Measurements from ENCODE around the gene LYPD8. TPM values are rescaled to one million over a fixed set of nuclear protein-coding genes. Genes with fewer than 3 reads are reported as not detected.

The LYPD8 gene
- total RNA-seq, 1 donor from 2014 or later = not detected

- Mint-ChIP-seq H3K9me3 (peaks cover 9% of the 10 kb centered on the region), H3K27ac (no peak overlapping the region), H3K4me1 (ENCODE audit: unreplicated experiment) (no peaks in the 10 kb centered on the region), H3K4me3 (no peak overlapping the region), H3K36me3 (no peaks in the 10 kb centered on the region), H3K27me3 (no peaks in the 10 kb centered on the region)
- no peak for TF ChIP-seq CTCF (conservative IDR thresholded peaks at IDR 0.05)
- DNase-seq (ENCODE audit: extremely low spot score, unreplicated experiment) = no peak
Measured at GRCh38 chr1:248697907-248698306, 57.7 kb downstream of the LYPD8 start.

GRCh38 chr1:248696774-248697173, 58.8 kb downstream of the LYPD8 start:
- Mint-ChIP-seq H3K27ac (no peak overlapping the region), H3K36me3 (no peaks in the 10 kb centered on the region), H3K4me1 (ENCODE audit: unreplicated experiment) (no peaks in the 10 kb centered on the region), H3K4me3 (no peak overlapping the region), H3K27me3 (no peaks in the 10 kb centered on the region), H3K9me3 (peaks cover 13% of the 10 kb centered on the region)
- no peak for TF ChIP-seq CTCF (conservative IDR thresholded peaks at IDR 0.05)
- no peak for DNase-seq (ENCODE audit: extremely low spot score, unreplicated experiment)

- H3K27ac Mint-ChIP-seq = no peak overlapping the region
- H3K9me3 Mint-ChIP-seq = peaks cover 13% of the 10 kb centered on the region
- no peaks in the 10 kb centered on the region for H3K36me3 Mint-ChIP-seq
- no peak for TF ChIP-seq CTCF (conservative IDR thresholded peaks at IDR 0.05)
- H3K4me1 Mint-ChIP-seq (ENCODE audit: unreplicated experiment) = no peaks in the 10 kb centered on the region
- no peak overlapping the region for H3K4me3 Mint-ChIP-seq
- no peaks in the 10 kb centered on the region for H3K27me3 Mint-ChIP-seq
- no peak for DNase-seq (ENCODE audit: extremely low spot score, unreplicated experiment)
Measured at GRCh38 chr1:248696261-248696660, 59.3 kb downstream of the LYPD8 start.

- DNase-seq (ENCODE audit: extremely low spot score, unreplicated experiment) = no peak
- no peaks in the 10 kb centered on the region for H3K4me1 Mint-ChIP-seq (ENCODE audit: unreplicated experiment)
- no peaks in the 10 kb centered on the region for H3K36me3 Mint-ChIP-seq
- H3K9me3 Mint-ChIP-seq = peaks cover 13% of the 10 kb centered on the region
- no peak for TF ChIP-seq CTCF (conservative IDR thresholded peaks at IDR 0.05)
- H3K27me3 Mint-ChIP-seq = no peaks in the 10 kb centered on the region
- H3K27ac Mint-ChIP-seq = no peak overlapping the region
- H3K4me3 Mint-ChIP-seq = no peak overlapping the region
Measured at GRCh38 chr1:248695451-248696132, 60.0 kb downstream of the LYPD8 start.

DNA sequence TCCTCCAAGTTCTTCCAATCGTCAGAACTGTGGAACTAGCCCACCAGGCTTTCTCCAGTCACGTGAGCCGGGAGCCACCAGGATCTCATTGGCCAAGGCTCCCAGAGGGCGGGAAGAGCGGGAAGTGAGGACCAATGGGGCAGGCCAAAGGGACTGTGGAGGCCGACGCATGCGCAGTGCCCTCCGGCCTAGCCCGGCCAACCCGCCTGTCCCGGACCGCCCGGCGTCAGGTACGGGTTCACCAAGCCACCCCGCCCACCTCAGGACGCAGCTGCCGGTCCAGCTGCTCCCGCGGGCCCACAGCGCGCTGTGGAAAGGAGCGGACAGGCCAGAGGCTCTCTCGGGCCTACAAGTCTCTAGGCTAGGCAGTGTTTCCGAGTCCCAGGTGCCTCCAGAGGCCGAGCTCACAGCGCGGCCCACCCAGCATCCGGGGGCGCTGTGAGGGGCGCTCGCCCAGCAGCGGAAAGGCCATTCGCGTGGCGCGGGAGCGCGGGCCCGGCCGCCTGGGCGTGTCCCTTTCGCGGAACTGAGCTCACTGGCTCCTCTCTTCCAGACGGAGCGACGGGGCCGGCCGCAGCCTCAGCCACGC, 63.9 kb downstream of the LYPD8 start:
- H3K27ac Mint-ChIP-seq = no peak overlapping the region
- no peak for DNase-seq (ENCODE audit: extremely low spot score, unreplicated experiment)
- peaks cover 22% of the 10 kb centered on the region for H3K9me3 Mint-ChIP-seq
- no peak for TF ChIP-seq CTCF (conservative IDR thresholded peaks at IDR 0.05)
- H3K4me1 Mint-ChIP-seq (ENCODE audit: unreplicated experiment) = no peaks in the 10 kb centered on the region
- no peak overlapping the region for H3K4me3 Mint-ChIP-seq
- no peaks in the 10 kb centered on the region for H3K27me3 Mint-ChIP-seq
- H3K36me3 Mint-ChIP-seq = no peaks in the 10 kb centered on the region

Other genes with a start within 250 kb of the LYPD8 start
- gene OR2G6, start 247.7 kb downstream of the LYPD8 start, total RNA-seq (ENCODE audit: low replicate concordance) = not detected in 2 replicates
- not detected in 2 replicates for gene OR2T29, start 193.0 kb downstream of the LYPD8 start, total RNA-seq (ENCODE audit: low replicate concordance)
- gene OR2T34, start 181.0 kb downstream of the LYPD8 start, total RNA-seq (ENCODE audit: low replicate concordance) = not detected in 2 replicates
- not detected in 2 replicates for gene OR2T10, start 158.1 kb downstream of the LYPD8 start, total RNA-seq (ENCODE audit: low replicate concordance)
- gene OR2T11, start 120.7 kb downstream of the LYPD8 start, total RNA-seq (ENCODE audit: low replicate concordance) = not detected in 2 replicates
- not detected in 2 replicates for gene OR2T35, start 110.5 kb downstream of the LYPD8 start, total RNA-seq (ENCODE audit: low replicate concordance)
- not detected in 2 replicates for gene OR2T27, start 100.2 kb downstream of the LYPD8 start, total RNA-seq (ENCODE audit: low replicate concordance)
- not detected in 2 replicates for gene OR14I1, start 53.0 kb downstream of the LYPD8 start, total RNA-seq (ENCODE audit: low replicate concordance)
- 33.4 and 33.7 TPM in 2 replicates for gene SH3BP5L, start 70.2 kb upstream of the LYPD8 start, total RNA-seq (ENCODE audit: low replicate concordance)
- gene ZNF672, start 82.5 kb upstream of the LYPD8 start, total RNA-seq (ENCODE audit: low replicate concordance) = 33.0 and 35.0 TPM in 2 replicates
- gene ZNF692, start 103.3 kb upstream of the LYPD8 start, total RNA-seq (ENCODE audit: low replicate concordance) = 55.0 and 73.0 TPM in 2 replicates
- gene PGBD2, start 150.5 kb upstream of the LYPD8 start, total RNA-seq (ENCODE audit: low replicate concordance) = 10.1 and 14.8 TPM in 2 replicates